ENCODE results near the gene EFCAB11. TPM values are rescaled to one million over a fixed set of nuclear protein-coding genes. Genes with fewer than 3 reads are reported as not detected.

Gene EFCAB11
- total and polyA plus RNA-seq, 2 donors (not counting 3 experiments of a cell fraction or from before 2014, with no cell fraction given): 2.8 to 6.3 TPM

GRCh38 chr14:89797148-89797547, 157.4 kb downstream of the EFCAB11 start:
- no peaks in the 10 kb centered on the region for H3K27me3 ChIP-seq (ENCODE audit: control insufficient read depth in 2 of 2, insufficient read depth in 2 of 2, low read length in 2 of 2)
- TF ChIP-seq, protein P1, sequence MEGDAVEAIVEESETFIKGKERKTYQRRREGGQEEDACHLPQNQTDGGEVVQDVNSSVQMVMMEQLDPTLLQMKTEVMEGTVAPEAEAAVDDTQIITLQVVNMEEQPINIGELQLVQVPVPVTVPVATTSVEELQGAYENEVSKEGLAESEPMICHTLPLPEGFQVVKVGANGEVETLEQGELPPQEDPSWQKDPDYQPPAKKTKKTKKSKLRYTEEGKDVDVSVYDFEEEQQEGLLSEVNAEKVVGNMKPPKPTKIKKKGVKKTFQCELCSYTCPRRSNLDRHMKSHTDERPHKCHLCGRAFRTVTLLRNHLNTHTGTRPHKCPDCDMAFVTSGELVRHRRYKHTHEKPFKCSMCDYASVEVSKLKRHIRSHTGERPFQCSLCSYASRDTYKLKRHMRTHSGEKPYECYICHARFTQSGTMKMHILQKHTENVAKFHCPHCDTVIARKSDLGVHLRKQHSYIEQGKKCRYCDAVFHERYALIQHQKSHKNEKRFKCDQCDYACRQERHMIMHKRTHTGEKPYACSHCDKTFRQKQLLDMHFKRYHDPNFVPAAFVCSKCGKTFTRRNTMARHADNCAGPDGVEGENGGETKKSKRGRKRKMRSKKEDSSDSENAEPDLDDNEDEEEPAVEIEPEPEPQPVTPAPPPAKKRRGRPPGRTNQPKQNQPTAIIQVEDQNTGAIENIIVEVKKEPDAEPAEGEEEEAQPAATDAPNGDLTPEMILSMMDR (IDR thresholded peaks at IDR 0.05; ENCODE audit: extremely low read depth in 1 of 2, insufficient read depth in 1 of 2, low read depth in 1 of 2, low read length in 2 of 2): no peak
- no peak for TF ChIP-seq FOS (IDR thresholded peaks at IDR 0.05; ENCODE audit: borderline replicate concordance, insufficient read depth, low read length)
- TF ChIP-seq JUN (IDR thresholded peaks at IDR 0.05; ENCODE audit: borderline replicate concordance, insufficient read depth, insufficient read length, low read depth): no peak
- TF ChIP-seq MAX (IDR thresholded peaks at IDR 0.05; ENCODE audit: insufficient read depth, insufficient read length): no peak
- TF ChIP-seq MYC (IDR thresholded peaks at IDR 0.05; ENCODE audit: low read depth, low read length): no peak
- no peak for TF ChIP-seq EZH2 (IDR thresholded peaks at IDR 0.05; ENCODE audit: borderline replicate concordance, low read depth, low read length, severe bottlenecking)
- no peak for TF ChIP-seq GATA2 (IDR thresholded peaks at IDR 0.05; ENCODE audit: insufficient read depth, insufficient read length, low read depth, low read length)
- no peak for TF ChIP-seq POLR2A (IDR thresholded peaks at IDR 0.05; ENCODE audit: low read depth, low read length)
- TF ChIP-seq POLR2AphosphoS5 (IDR thresholded peaks at IDR 0.05; ENCODE audit: insufficient read depth, low read depth, low read length): no peak
- intact Hi-C loops (cut with micrococcal nuclease) (no loop called here), dilution Hi-C loops (cut with MboI; ENCODE audit: extremely low pct_ligation_motif_present, low sequenced_read_pairs) (no loop called here)
- no peak for DNase-seq (ENCODE audit: low read depth, low spot score)
- ChIA-PET CTCF (no interaction called here), POLR2A (no interaction called here)
- no peaks in the 10 kb centered on the region for H4K20me1 ChIP-seq (replicated peaks; ENCODE audit: control insufficient read depth, extremely low read depth, insufficient read depth, low read length)
- no peak overlapping the region for H3K4me2 ChIP-seq (ENCODE audit: insufficient read depth, low read length)
- H3K79me2 ChIP-seq (ENCODE audit: control insufficient read depth, insufficient read depth, low read length): no peaks in the 10 kb centered on the region
- no peak overlapping the region for H3K9ac ChIP-seq (replicated peaks; ENCODE audit: extremely low read depth, insufficient read depth, low read length)
- no peaks in the 10 kb centered on the region for H3K4me1 ChIP-seq (ENCODE audit: control insufficient read depth, extremely low read depth, insufficient read depth, low read length)
- BruUV-seq (replicated peaks): no TSS peak
- H3K27ac ChIP-seq (ENCODE audit: insufficient read depth, low read depth, low read length): no peak overlapping the region
- H3K9me3 ChIP-seq (replicated peaks; ENCODE audit: control insufficient read depth, insufficient read depth, low read length): no peaks in the 10 kb centered on the region
- H2AFZ ChIP-seq (ENCODE audit: low read depth, low read length): no peak overlapping the region
- H3K4me3 ChIP-seq (replicated peaks in 1 of 3; ENCODE audit: insufficient read depth in 1 of 3, low read depth in 1 of 3, low read length in 3 of 3): no peak overlapping the region
- no peak for FAIRE-seq
- H3K9me1 ChIP-seq (replicated peaks; ENCODE audit: control insufficient read depth, extremely low read depth, insufficient read depth, low read length): no peaks in the 10 kb centered on the region
- no peaks in the 10 kb centered on the region for H3K36me3 ChIP-seq (ENCODE audit: control insufficient read depth in 2 of 2, extremely low read depth in 1 of 2, insufficient read depth in 2 of 2, low read length in 2 of 2)

Data from endothelial cell of umbilical vein (primary cell).